Non-pigmented ciliary epithelial cell (primary cell): Measurements from ENCODE around the gene WNT11.

Source experiments
- DNase-seq: peaks from one replicate; pipeline ENCODE4 v3.0.0-alpha.2; 2010; ENCODE audit warnings: low read depth

Gene WNT11

GRCh38 chr11:76237914-76238313 lies 31.6 kb upstream of the WNT11 start:
- no peak for DNase-seq

DNA sequence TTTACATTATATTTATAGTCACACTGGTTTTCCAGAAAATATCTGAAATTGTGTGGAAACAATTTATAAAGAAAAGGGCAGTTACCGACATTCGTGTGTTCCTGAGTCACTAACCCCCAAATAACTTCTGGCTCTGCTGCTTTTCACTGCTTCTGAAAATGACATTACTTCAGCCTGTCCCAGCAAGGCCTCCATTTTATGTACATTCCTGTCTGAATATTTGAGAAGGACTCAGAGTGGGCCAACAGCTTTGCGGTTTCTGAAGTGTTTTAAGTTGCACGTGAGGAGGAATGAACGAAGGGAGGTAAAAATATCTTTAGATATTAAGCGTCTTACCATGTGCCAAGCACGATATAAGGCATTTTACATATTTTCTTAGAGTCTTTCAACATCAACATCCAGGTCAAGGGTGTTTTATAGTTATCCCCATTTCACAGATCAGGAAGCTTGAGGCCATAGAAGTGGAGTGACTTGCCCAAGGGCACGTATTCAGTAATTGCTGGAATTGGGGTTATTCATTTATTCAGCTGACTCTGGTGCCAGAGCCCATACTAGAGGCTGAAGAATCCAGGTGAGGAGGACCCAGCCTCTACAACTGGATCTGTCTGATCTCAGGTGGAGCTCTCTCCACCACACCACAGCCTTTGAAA lies 30.8 kb upstream of the WNT11 start:
- DNase-seq, result no peak

DNA sequence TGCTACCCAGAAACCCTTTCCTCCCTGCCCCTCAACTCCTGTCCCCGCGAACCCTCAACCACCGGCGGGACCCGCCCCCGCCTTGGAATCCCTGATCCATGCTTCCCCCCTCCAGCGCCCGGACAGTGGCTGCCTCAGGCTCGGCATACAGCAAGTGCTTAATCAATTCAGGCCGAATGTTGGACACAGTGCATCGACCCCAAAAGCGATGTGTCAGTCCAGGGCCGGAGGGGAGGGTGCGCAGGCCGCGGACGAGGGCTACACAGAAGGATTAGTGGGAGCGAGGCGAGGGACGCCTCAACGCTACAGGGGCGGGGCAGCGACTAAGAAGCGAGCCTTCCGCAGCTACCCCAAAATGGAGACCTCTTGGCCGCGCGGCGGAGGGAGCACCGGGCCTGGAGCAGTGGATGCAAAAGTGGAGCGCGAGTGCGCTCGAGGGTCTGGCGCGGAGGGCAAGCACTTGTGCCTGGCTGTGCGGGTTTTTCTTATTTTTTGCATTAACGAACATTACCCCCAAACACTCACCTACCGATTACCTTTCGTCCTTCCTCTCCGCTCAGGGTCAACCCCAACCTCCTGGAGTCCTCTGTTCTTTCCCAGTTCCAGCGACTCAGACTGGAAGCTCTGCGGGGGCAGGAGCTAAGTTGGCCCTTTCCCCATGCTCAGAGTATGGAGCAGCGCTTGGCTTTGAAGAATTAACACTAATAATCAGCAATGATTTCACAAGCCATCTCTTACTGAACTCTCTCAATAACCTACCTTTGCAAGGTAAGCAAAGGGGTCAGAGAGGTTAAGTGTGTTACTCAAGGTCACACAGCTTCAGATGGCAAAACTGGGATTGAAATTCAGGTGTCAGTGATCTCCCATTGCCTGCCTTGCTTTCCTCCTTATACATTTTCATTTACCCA lies 30.0 kb upstream of the WNT11 start:
- no peak for DNase-seq

DNA sequence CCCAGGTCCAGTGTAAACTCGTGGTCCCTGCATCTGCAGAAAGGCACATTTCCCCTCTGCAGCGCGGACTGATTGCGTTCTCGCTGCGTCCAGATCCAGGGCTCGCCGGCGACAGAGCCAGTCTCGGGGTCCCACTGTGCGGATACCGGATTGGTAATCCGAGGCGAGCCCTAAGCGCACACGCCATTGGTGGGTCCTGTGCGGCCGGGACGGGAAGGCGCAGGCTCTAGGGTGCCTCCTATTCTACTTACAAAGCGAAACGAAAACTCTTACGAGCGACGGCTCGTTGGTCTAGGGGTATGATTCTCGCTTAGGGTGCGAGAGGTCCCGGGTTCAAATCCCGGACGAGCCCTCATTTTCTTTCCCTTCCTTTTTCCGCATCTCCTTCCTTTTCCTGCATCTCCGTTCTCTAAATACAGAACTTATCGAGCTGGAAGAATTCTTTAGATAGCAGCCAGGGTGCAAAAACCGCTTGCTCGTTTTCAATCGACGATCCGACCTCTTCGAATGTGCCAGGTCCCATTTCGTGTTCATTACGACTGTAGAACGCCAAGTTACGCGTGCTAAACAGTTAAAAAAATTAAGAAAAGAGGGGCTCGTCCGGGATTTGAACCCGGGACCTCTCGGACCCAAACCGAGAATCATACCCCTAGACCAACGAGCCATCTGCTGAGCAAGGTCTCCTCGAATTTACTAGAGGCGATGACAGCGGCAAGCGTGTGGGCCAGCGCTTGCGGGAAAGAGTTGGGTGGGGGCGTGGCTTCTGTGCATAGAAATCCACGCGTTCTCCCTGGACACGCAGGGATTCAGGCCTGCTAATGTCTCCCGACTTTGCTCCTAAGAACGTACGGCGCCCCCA lies 29.2 kb upstream of the WNT11 start:
- peak; percentile 64 for DNase-seq

DNA sequence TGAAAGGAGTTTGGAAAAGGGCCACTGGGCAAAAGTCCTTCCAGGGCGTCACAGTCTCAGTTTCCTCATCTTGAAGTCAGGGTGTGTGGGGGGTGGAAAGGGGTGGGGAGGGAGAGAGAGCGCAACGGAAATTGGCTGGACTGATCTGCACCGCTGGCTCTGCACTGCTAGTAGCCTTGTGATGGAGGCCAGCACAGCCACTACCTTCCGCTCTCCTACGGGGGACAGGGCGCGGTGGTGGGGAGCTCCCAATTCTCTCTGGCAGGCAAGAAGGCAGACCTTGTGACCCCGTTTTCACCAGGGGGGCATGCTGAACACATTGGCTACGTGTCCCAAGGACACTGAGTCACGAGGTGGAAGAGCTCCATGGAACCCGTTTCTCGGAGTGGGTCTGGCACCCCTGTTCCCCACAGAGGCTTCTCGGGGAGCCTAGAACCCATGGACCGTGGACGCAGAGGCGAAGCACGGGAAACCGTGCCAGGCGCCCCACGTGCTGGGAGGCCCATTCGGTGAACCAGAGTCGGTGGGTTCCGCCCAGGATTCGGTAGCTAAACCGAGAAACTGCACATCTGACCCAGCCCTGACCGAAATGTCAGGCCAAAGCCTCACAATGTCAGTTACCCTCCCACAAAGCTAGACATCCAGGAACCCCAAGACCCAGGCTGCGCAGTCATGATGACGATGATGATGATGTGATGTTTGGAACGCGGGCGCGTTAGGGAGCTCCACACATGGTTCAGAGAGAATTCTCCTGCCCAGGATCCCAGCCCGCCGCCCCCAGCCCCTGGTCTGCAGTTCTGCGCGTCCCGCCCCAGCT lies 28.3 kb upstream of the WNT11 start:
- peak; percentile 14 for DNase-seq

- DNase-seq, result no peak
Measured at GRCh38 chr11:76234021-76234415, 27.7 kb upstream of the WNT11 start.

- DNase-seq, result no peak
Measured at GRCh38 chr11:76233196-76233921, 27.1 kb upstream of the WNT11 start.

DNA sequence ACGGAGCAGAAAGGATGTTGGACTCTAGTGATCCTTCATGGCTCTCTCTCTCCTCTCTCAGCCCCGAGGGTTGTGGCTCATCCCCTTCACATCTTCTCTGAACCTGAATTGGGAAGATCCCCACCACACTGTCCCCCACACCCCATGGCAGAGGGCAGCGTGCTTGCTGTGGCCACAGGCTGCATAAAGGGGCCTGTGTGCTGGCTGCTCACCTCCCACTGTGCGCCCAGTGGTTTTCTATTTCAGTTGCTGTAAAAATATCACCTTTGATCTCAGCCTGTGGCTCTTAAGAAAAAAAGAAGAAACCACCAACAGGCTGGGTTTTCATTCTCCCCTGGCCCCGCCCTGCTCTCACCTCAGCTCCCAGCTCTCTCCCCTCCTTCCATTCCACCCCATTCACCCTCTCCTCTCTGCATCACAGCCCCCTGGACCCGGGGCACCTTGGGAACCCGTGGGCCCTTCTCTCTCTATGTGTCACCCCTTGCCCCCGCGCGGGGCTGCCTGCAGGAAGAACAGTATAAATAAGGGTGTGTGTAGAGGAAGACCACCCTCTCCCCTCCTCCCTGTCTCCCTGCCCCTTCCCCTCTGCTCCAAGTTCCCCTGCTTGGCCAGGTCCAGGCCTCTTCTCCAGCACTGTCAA lies 25.8 kb upstream of the WNT11 start:
- DNase-seq, result no peak

GRCh38 chr11:76231121-76231738 lies 24.9 kb upstream of the WNT11 start:
- no peak for DNase-seq

- no peak for DNase-seq
Measured at GRCh38 chr11:76230392-76230791, 24.1 kb upstream of the WNT11 start.

- no peak for DNase-seq
Measured at GRCh38 chr11:76229690-76230240, 23.5 kb upstream of the WNT11 start.

- no peak for DNase-seq
Measured at GRCh38 chr11:76228875-76229149, 22.5 kb upstream of the WNT11 start.

DNA sequence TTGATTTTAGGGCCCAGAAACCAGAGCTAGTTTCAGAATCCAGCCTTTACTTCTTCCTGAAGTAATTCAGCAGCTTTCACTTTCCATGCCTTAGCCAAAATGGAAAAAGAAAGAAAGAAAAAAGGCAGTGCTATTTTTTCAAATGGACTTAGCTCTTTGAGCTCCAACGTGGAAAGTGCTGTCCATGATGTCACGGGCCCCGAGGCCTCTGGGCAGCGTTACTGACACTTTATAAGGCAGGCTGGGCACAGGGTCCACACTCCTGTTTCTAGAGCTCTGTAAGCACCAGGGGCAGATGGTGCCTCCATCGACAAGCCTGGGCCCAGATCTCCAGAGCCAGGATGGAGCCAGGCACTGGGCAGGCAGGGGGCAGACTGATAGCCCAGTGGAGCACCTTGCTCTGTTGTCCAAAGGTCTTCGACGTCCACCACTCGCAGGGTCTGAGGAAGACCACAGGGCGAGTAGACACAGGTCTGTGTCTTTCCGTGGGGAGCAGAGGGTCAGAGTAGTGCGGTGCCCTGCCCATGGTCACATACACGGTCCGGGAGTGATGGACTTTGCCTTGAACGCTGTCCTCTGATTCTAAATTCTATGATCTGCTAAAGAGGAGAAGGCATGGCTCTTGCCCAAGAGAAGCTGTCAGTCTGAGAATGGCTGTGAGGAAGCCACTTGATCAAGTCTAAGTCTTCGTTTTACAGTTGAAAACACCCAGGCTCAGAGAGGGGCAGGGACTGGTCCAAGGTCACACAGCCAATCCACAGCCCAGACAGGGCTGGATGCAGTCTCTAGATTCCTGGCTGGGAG lies 22.0 kb upstream of the WNT11 start:
- no peak for DNase-seq

GRCh38 chr11:76226626-76227025 lies 20.3 kb upstream of the WNT11 start:
- no peak for DNase-seq

DNA sequence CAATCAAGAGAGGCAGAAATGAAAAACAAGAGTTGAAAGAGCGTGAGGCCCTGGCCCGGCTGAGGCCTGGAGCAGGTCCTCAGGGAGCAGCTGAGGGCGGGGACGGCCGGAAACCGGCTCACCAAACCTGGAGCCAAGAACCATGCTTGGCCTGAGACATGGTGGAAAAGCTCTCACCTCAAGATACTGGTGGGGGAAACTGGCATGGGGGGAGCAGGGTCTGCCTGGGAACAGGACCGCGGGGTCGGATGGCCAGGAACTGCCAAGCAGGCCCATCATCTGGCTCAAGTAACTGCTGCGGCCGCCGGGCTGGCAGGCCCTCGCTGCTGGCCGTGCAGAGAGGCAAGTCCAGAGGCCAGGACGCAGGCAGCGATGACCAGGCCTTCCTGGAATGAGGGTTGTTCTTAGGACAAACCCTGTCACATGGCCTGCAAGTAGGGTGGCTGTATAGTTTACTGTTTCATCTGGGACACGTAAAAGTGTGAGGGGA lies 18.9 kb upstream of the WNT11 start:
- DNase-seq, result no peak

- no peak for DNase-seq
Measured at GRCh38 chr11:76224461-76225121, 18.3 kb upstream of the WNT11 start.

DNA sequence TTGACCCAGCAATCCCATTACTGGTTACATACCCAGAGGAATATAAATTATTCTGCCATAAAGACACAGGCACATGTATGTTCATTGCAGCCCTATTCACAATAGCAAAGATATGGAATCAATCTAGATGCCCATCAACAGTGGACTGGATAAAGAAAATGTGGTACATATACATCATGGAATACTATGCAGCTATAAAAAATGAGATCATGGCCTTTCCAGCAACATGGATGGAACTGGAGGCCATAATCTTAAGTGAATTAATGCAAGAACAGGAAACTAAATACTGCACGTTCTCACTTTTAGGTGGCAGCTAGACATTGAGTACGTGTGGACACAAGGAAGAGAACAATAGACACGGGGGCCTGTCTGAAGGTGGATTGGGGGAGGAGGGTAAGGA lies 15.1 kb upstream of the WNT11 start:
- no peak for DNase-seq

- DNase-seq, result no peak
Measured at GRCh38 chr11:76219243-76219642, 12.9 kb upstream of the WNT11 start.
